ENCODE data around the gene RAB14. TPM values are rescaled to one million over a fixed set of nuclear protein-coding genes. Genes with fewer than 3 reads are reported as not detected.
A peak's percentile ranks its signal among the peaks of the same experiment; 100 is the strongest.
"Not testable (repeated sequence)": the region's sequence is repeated elsewhere in the genome, so short reads cannot be mapped to it uniquely, and the experiment has no call there.

Gene RAB14
- total RNA-seq, 1 experiment from 2014 or later, result 30.4 TPM

GRCh38 chr9:121179930-121180681 lies 21.6 kb downstream of the RAB14 start:
- no peaks in the 10 kb centered on the region for H3K27me3 ChIP-seq (replicated peaks)
- peaks cover 79% of the 10 kb centered on the region for H3K36me3 ChIP-seq
- H3K4me3 ChIP-seq, result no peak overlapping the region
- no peak overlapping the region for H3K27ac ChIP-seq
- no peak for DNase-seq (ENCODE audit: low read depth in 1 of 2, low spot score in 2 of 2)
- H3K9me3 ChIP-seq (replicated peaks), result no peaks in the 10 kb centered on the region
- H3K4me1 ChIP-seq (replicated peaks), result no peaks in the 10 kb centered on the region

GRCh38 chr9:121179373-121179721 lies 22.3 kb downstream of the RAB14 start:
- H3K4me3 ChIP-seq; H3K4me1 ChIP-seq (replicated peaks); H3K9me3 ChIP-seq (replicated peaks); DNase-seq (ENCODE audit: low read depth in 1 of 2, low spot score in 2 of 2); H3K27ac ChIP-seq; H3K27me3 ChIP-seq (replicated peaks): not testable (repeated sequence)
- peaks cover 81% of the 10 kb centered on the region for H3K36me3 ChIP-seq

- H3K4me3 ChIP-seq, result no peak overlapping the region
- no peak overlapping the region for H3K27ac ChIP-seq
- no peaks in the 10 kb centered on the region for H3K27me3 ChIP-seq (replicated peaks)
- no peak for DNase-seq (ENCODE audit: low read depth in 1 of 2, low spot score in 2 of 2)
- no peaks in the 10 kb centered on the region for H3K4me1 ChIP-seq (replicated peaks)
- no peaks in the 10 kb centered on the region for H3K9me3 ChIP-seq (replicated peaks)
- peaks cover 83% of the 10 kb centered on the region for H3K36me3 ChIP-seq
Measured at GRCh38 chr9:121178676-121179372, 22.8 kb downstream of the RAB14 start.

- H3K9me3 ChIP-seq (replicated peaks), result no peaks in the 10 kb centered on the region
- no peak overlapping the region for H3K4me3 ChIP-seq
- no peaks in the 10 kb centered on the region for H3K4me1 ChIP-seq (replicated peaks)
- no peak overlapping the region for H3K27ac ChIP-seq
- no peaks in the 10 kb centered on the region for H3K27me3 ChIP-seq (replicated peaks)
- peaks cover 91% of the 10 kb centered on the region for H3K36me3 ChIP-seq
- DNase-seq (ENCODE audit: low read depth in 1 of 2, low spot score in 2 of 2), result no peak
Measured at GRCh38 chr9:121173501-121173900, 28.2 kb downstream of the RAB14 start.

GRCh38 chr9:121172726-121173487 lies 28.8 kb downstream of the RAB14 start:
- no peaks in the 10 kb centered on the region for H3K27me3 ChIP-seq (replicated peaks)
- no peaks in the 10 kb centered on the region for H3K9me3 ChIP-seq (replicated peaks)
- H3K36me3 ChIP-seq, result peaks cover 91% of the 10 kb centered on the region
- DNase-seq (ENCODE audit: low read depth in 1 of 2, low spot score in 2 of 2), result no peak
- no peaks in the 10 kb centered on the region for H3K4me1 ChIP-seq (replicated peaks)
- H3K27ac ChIP-seq, result no peak overlapping the region
- no peak overlapping the region for H3K4me3 ChIP-seq

- H3K36me3 ChIP-seq, result peaks cover 92% of the 10 kb centered on the region
- H3K4me1 ChIP-seq (replicated peaks), result no peaks in the 10 kb centered on the region
- H3K4me3 ChIP-seq, result no peak overlapping the region
- no peak for DNase-seq (ENCODE audit: low read depth in 1 of 2, low spot score in 2 of 2)
- H3K27ac ChIP-seq, result no peak overlapping the region
- H3K9me3 ChIP-seq (replicated peaks), result no peaks in the 10 kb centered on the region
- H3K27me3 ChIP-seq (replicated peaks), result no peaks in the 10 kb centered on the region
Measured at GRCh38 chr9:121171236-121171635, 30.4 kb downstream of the RAB14 start.

GRCh38 chr9:121169094-121169601 lies 32.5 kb downstream of the RAB14 start:
- no peak for DNase-seq (ENCODE audit: low read depth in 1 of 2, low spot score in 2 of 2)
- peaks cover 79% of the 10 kb centered on the region for H3K36me3 ChIP-seq

GRCh38 chr9:121168052-121168451 lies 33.6 kb downstream of the RAB14 start:
- DNase-seq (ENCODE audit: low read depth in 1 of 2, low spot score in 2 of 2), result no peak
- Histone ChIP-seq H3K27me3 (replicated peaks) (no peaks in the 10 kb centered on the region), H3K4me1 (replicated peaks) (no peaks in the 10 kb centered on the region), H3K27ac (no peak overlapping the region), H3K4me3 (no peak overlapping the region), H3K36me3 (peaks cover 69% of the 10 kb centered on the region), H3K9me3 (replicated peaks) (no peaks in the 10 kb centered on the region)

More at GRCh38 chr9:121169094-121169601, 32.5 kb downstream of the RAB14 start:
- Histone ChIP-seq H3K9me3 (replicated peaks) (no peaks in the 10 kb centered on the region), H3K27ac (no peak overlapping the region), H3K27me3 (replicated peaks) (no peaks in the 10 kb centered on the region), H3K4me3 (no peak overlapping the region), H3K4me1 (replicated peaks) (no peaks in the 10 kb centered on the region)

GRCh38 chr9:121160025-121160424 lies 41.6 kb downstream of the RAB14 start:
- no peak for DNase-seq (ENCODE audit: low read depth in 1 of 2, low spot score in 2 of 2)
- Histone ChIP-seq H3K27me3 (replicated peaks) (no peaks in the 10 kb centered on the region), H3K4me1 (replicated peaks) (peaks cover 7% of the 10 kb centered on the region), H3K36me3 (peaks cover 39% of the 10 kb centered on the region), H3K4me3 (no peak overlapping the region), H3K27ac (no peak overlapping the region), H3K9me3 (replicated peaks) (no peaks in the 10 kb centered on the region)

GRCh38 chr9:121157939-121158338 lies 43.7 kb downstream of the RAB14 start:
- Histone ChIP-seq H3K36me3 (peaks cover 42% of the 10 kb centered on the region), H3K27me3 (replicated peaks) (no peaks in the 10 kb centered on the region), H3K27ac (no peak overlapping the region), H3K4me3 (no peak overlapping the region), H3K4me1 (replicated peaks) (peaks cover 7% of the 10 kb centered on the region), H3K9me3 (replicated peaks) (no peaks in the 10 kb centered on the region)
- DNase-seq (ENCODE audit: low read depth in 1 of 2, low spot score in 2 of 2), result no peak

GRCh38 chr9:121156263-121156731 lies 45.4 kb downstream of the RAB14 start:
- peak in 1 of 2 experiments; percentile 58 for DNase-seq (ENCODE audit: low read depth in 1 of 2, low spot score in 2 of 2)
- no peak overlapping the region for H3K4me3 ChIP-seq
- no peak overlapping the region for H3K27ac ChIP-seq

GRCh38 chr9:121154782-121155181 lies 46.9 kb downstream of the RAB14 start:
- Histone ChIP-seq H3K27ac (no peak overlapping the region), H3K9me3 (replicated peaks) (no peaks in the 10 kb centered on the region), H3K36me3 (peaks cover 41% of the 10 kb centered on the region), H3K27me3 (replicated peaks) (no peaks in the 10 kb centered on the region), H3K4me3 (no peak overlapping the region), H3K4me1 (replicated peaks) (peaks cover 13% of the 10 kb centered on the region)
- no peak for DNase-seq (ENCODE audit: low read depth in 1 of 2, low spot score in 2 of 2)

More at GRCh38 chr9:121156263-121156731, 45.4 kb downstream of the RAB14 start:
- Histone ChIP-seq H3K27me3 (replicated peaks) (no peaks in the 10 kb centered on the region), H3K9me3 (replicated peaks) (no peaks in the 10 kb centered on the region), H3K4me1 (replicated peaks) (peaks cover 13% of the 10 kb centered on the region), H3K36me3 (peaks cover 41% of the 10 kb centered on the region)

- H3K4me1 ChIP-seq (replicated peaks), result peaks cover 13% of the 10 kb centered on the region
- H3K27ac ChIP-seq, result no peak overlapping the region
- peaks cover 39% of the 10 kb centered on the region for H3K36me3 ChIP-seq
- H3K9me3 ChIP-seq (replicated peaks), result no peaks in the 10 kb centered on the region
- no peak overlapping the region for H3K4me3 ChIP-seq
- no peak for DNase-seq (ENCODE audit: low read depth in 1 of 2, low spot score in 2 of 2)
- H3K27me3 ChIP-seq (replicated peaks), result no peaks in the 10 kb centered on the region
Measured at GRCh38 chr9:121153642-121154041, 48.0 kb downstream of the RAB14 start.

Data from SJSA1 (cell line).